ENCODE measurements around the gene TNFRSF8.

TNFRSF8 gene

DNA sequence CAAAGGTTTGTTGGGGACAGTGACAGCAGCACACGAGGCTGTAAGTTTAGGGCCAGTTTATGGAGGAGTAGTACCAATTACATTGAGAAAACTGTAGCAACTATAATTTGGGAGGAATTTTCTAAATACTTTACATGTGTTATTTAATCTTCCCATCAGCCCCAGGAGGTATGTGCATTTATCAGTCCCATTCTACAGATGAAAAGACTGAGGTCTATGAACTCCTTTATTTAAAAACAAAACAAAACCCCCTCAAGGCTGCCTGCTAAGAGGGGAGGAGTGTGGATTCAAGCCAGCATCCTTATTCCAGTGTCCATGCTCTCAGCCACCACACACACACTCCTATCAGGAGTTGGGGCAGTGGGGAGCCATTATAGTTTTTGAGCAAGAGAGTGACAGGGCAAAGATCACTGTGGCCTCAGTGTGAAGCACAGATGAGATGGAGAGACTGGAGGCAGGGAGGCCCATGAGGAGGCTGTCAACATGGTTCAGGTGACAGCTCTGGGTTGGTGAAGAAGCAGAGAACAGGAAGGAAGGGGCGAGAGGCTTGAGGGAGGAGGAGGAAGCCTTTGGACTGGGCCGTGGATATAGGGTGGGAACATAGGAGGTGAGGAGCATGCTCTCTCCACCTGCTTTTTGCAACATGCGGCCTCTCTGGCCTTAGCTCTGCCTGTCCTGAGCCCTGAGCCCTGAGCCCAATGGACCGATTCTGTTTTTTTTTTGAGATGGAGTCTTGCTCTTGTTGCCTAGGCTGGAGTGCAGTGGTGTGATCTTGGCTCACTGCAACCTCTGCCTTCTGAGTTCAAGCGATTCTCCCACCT, 113.4 kb downstream of the TNFRSF8 start:
- no peak for DNase-seq (ENCODE audit: low spot score)

DNA sequence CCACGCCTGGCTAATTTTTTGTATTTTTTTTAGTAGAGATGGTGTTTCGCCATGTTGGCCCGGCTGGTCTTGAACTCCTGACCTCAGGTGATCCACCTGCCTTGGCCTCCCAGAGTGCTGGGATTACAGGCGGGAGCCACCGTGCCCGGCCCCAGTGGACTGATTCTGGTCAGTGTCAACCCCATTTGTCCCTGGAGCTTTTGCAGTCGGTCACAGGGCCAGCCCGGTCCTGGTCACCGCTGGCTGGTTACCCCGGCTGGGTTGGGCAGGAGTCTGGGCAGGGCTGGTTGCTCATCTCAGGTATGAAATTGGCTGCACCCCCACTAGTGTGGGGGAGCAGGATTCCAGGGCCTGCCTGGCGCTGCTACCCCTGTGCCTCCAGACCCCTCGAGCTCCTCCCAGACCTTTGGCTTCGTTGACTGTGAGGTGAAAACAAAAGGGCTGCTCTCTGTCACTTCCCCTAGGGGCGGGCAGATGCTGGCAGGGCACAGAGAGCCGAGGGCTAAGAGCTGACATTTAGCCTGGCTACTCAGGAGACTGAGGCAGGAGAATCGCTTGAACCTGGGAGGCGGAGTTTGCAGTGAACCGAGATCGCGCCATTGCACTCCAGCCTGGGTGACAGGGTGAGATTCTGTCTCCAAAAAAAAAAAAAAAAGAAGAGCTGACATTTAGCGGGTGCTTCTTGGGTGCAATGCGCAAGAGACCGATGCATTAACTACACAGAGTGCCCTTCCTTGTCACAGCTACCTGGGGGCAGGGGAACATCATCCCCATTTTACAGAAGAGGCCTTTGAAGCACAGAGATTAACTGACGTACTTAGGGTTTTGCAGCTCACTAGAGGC, 114.3 kb downstream of the TNFRSF8 start:
- DNase-seq (ENCODE audit: low spot score), result no peak

DNA sequence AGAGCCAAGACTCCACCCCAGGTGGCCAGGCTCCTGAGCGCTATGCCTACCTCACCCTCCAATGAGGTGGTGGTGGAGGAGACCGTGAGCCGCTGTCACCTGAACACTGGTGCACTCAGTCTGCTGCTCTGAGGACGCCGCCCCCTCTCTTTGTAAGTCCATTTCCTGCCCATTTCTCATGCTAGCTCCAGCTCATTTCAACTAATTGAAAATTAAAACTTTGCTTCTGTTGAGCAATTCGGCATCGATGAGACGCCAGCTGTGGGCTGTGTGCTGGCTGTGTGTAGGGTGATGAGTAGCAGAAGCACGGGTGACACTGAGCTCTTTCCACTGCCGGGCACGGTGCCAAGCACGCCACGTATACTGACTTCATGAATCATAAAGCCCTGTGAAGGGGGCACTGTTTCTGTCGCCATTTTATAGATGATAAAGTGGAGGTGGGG, 114.9 kb downstream of the TNFRSF8 start:
- DNase-seq (ENCODE audit: low spot score), result no peak

DNA sequence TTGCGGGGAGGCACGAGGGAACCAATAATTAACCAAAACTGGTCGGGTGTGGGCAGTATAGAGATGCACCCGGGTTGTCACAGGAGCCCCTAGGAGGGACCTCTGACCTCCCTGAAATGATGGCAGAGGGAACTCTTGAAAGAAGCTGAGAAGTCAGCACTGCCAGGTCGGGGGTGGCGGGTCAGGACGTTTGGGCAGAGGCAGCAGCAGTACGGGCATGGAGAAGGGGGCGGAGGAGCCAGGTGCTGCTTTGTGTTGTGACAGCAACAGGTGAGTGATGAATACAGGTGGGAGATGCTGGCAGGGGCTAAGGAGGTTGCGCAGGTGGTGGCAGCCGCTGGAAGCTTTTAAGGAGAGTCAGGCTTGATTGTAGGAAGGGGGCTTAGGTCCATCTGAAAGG, 115.4 kb downstream of the TNFRSF8 start:
- no peak for DNase-seq (ENCODE audit: low spot score)

DNA sequence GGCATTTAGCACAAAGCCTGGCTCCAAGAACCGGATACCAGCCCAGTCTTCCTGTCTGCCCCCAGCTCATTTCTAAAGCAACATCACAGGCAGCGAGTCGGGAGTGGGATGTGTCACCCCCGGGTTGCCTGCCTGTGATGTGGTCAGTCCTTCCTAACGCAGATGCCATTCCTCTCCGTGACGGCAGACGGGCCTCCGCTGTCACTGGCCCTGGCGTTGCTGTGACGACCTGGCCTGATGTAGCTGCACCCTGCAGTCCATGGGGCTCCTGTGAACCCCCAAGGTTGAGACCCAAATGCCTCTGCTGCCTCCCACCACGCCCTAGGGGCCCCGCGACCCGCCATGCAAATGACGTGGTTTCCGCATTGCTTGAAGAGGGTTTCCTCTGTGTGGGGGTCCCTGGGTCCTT, 116.0 kb downstream of the TNFRSF8 start:
- no peak for DNase-seq (ENCODE audit: low spot score)

DNA sequence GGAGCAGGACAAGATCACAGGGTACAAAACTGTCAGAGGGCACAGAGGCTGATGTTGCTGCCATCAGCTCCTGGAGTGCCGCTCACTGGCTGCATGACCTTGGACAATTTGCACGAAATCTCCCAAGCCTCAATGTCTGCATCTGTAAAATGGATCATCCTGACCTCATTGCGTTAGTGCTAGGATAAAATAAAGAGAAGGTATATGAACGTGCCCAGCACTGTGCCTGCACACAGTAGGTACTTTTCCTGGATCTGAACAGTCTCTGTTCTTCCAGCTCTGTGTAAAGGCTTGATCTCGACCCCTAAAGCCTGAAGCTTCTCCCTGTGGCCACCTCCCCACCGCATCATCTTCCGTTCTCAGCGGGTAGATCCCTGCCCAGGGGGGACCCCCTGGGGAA, 116.6 kb downstream of the TNFRSF8 start:
- DNase-seq (ENCODE audit: low spot score), result no peak

DNA sequence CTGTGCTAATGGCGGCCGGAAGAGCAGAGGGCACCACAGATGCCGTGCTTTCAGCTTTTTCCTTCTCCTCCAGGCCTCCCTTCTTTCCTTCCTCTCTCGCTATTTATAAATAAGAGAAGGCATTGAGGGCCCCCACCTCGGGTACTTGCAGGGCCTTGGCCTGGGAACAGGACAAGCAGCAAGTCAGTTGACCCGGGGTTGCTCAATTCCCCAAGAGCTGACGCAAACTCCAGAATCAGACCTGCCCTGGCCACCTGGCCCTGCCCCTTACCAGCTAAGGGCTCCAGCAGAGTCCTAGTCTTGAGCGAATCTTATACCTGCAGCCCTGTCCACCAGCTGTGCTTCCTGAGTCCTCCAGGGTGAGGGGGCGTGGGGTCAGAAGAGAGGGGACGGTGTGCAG, 117.2 kb downstream of the TNFRSF8 start:
- no peak for DNase-seq (ENCODE audit: low spot score)

DNA sequence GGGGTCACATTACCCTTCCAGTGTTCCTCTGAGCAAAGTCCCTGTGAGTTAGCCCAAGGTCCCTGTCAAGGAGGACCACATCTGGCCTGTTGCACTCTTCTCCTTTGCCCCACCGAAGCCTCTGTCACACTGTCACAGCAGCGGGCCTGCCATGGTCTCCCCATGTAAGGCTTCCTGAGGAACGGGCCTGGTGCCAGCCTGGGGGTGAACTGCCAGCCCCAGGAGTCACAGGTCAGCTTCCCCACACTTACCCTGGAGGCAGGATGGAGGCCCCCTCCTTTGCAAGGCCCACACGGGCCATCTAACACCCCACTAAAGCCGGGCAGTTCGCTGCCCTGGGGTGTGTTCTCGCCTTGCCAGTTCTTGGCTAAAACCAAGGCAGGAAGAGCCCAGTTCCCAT, 117.8 kb downstream of the TNFRSF8 start:
- DNase-seq (ENCODE audit: low spot score), result no peak

DNA sequence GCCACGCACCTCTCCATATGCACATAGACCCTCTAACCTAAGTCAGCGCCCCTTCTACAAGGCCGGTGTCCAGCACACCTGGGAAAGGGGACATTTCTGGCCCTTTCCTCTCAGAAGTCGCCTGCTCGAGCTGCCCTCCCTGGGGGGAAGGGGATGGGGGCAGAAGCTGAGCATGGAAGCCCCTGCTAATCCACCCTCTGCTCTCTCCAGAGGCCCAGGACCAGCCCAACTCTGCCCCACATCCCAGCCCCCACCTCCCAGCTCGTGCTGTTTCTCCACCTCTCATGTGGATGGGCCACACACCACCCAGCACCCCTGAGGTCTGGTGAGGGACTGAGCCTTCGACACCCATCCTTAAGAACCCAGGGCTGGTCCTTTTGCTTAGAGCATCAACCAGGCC, 118.5 kb downstream of the TNFRSF8 start:
- no peak for DNase-seq (ENCODE audit: low spot score)

DNA sequence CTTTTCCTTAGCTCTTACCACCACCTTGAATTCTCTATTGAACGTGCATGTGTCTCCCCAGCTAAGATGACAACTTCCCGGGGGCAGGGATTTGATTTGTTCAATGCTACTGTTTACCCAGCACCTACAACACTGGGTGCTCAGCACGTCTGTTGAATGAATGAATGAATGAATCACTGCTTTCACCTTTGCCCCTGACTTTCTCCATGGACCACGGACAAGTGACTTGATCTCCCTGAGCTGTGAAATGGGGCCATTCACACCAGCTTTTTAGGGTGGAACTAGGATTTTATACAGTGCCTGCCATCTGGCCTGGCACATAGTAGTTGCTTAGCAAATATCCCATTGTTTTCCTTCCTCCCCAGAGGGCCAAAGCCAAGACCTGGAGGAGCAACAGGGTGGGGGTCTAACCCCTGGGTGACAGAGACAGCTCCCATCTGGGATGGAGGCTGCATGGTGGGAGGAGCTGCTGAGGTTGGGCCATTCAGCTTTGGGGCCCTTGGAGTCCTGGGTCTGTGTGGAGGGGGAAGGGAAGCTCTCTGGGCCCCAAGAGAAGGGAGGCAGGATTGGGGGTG, 119.4 kb downstream of the TNFRSF8 start:
- DNase-seq (ENCODE audit: low spot score), result no peak

DNA sequence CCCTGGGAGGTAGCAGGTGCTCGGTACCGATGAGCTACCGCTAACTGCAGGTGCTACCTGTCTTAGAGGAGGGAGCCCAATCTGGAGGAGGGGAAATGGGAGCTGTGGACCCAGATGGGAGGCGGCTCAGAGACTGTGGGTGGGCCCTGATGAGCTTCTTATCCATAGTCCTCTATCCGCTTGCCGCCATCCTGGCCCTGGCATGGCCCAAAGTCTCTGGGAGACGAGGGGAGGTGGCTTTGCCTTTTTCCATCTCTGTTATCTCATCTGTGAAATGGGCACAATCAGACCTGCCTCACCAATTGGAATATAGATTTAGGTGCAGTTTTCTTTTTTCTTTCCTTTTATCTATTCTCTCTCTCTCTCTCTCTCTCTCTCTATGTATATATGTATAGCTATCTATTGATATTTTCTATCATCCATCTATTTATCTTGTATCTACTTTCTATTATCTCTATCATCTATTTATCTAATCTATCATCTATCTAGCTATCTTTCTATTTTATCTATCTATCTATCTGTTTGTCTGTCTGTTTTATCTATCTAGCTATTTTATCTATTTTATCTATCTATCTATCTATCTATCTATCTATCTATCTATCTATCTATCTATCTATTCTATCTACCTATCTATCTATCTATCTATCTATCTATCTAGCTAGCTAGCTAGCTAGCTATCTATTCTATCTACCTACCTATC, 120.1 kb downstream of the TNFRSF8 start:
- no peak for DNase-seq (ENCODE audit: low spot score)

DNA sequence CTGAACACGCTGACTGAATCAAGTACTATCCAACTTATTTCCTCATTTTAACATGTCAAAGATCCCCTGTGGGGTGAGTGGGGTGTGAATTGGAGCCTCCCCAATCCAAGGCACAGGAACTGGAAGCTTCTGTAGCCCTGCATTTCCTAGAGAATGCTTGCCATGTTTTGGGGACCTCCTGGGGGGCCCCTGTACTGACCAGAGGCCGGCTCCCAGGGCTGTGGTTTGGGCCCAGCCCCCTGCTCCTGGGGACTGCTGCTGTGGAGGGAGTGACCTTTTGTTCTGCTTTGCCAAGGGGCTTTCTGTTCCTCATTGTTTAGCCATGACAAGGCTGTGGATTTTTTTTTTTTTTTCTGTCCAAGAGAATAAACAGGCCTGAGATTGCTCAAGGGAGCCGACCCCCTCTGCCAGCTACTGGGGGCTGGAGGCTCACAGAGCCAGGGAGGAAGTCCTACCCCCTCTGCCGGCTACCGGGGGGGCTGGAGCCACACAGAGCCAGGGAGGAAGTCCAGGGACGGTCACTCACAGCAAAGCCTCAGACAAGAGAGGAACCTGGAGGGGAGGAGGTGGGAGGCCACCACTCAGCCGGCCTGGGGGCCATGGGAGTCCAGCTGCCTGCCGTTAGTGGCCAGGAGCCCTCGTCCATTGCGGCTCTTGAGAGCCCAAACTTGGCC, 121.0 kb downstream of the TNFRSF8 start:
- DNase-seq (ENCODE audit: low spot score), result no peak

DNA sequence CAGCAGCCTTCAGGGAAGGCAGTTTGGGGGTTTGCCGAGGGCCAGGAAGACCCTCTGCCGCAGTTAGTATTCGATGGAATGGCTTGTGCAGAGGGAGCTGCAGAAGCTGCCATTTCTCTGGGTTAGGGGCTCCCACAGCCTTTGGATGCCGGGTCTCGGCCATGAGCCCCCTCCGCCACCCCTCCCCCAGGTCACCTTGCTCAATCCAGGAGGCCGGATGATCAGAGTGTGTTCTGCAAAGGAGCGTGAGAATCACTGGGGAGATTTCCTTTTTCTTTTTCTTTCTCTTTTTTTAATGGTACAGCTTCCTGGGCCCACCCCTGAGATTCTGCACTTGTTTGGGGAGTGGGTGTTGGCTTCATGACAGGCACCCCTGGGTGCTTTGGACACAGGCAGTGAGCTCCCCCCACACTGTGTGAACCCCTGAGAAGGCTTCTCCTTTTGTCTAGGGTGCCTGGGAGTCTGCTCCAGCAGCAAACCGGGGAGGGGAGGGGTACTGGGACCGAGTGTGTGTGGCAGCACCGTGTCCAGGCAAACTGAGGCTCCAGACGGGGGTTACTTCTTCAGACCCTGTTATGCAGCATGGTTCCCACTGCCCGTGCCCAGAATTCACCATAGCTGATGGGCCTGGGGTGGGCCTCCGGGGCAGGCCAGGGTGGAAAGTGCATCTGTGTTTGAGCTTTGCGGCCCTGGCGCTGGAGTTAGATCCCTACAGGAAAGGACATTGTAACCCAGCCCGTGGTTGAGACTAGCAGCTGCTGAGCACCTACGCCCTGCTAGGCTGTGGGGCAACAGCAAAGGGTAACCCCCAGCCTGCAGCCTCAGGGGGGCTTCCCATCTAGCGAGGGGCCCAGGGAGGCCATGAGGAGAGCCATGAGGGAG, 122.2 kb downstream of the TNFRSF8 start:
- DNase-seq (ENCODE audit: low spot score), result no peak

DNA sequence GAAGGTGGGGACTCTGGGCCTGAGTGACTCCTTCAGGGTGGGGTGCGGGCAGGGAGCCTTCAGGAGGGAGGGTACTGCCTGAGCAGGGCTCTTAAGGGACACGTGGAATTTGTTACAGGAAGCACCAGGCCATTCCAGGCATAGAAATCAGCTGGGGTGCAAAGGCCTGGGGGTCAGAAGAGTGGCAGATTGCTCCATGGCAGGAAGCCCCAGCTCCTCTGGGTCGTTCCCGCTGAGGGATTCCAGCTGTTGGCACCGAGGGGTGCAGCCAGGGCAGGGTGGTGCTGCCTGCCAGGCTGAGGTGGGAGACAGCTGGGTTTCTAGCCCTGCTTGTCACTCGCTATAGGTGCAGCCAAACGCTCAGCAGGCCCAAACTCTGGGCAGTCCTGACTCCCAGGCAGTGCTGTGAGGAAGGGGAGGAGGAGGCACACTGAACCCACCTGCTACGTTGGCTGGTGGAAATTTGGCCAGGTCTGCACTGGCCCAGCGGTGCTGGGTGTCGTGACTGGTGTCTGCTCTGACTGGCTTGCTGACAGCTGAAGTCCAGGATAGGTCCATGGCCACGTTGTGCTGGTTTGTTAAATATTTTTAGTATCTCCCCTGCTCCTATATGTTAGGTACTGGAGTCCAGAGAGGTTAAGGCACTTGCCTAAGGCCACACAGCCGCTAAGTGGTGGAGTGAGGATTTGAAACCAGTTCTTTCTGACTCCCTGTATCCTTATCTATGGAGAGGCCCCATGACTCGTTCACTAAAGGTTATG, 123.0 kb downstream of the TNFRSF8 start:
- DNase-seq (ENCODE audit: low spot score), result no peak

DNA sequence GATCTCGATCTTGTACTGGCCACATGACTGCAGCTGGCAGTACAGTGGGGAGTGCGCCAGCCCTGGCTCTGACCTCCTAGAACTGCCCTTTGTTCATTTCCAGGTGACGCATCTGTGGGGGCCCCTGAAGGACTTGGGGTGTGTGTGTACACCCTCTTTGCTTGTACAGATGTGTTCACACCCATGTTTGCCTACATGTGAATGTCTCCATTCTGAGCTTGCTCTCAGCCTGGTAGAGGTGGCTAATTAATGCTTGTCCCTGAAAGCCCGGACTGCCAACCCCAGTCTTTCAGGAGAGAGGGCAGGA, 123.5 kb downstream of the TNFRSF8 start:
- no peak for DNase-seq (ENCODE audit: low spot score)

DNA sequence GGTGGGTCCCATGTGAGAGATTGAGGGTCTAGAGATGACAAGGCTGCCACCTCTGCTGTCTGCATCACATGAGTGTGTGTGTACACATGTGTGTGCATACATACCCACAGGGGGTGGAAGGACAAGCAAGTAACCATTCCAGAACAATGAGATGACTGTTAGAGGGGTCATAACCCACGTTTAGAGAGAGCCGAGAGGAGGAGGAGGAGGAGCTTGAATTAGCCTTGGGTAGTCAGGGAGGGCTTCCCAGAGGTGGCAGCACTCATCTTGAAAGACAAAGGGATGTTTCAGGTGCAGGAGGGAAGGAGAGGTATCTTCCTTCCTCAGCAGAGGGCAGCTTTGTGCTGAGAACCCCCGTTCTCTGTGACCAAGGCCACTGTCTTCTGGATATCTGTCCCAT, 125.0 kb downstream of the TNFRSF8 start:
- DNase-seq (ENCODE audit: low spot score), result no peak

DNA sequence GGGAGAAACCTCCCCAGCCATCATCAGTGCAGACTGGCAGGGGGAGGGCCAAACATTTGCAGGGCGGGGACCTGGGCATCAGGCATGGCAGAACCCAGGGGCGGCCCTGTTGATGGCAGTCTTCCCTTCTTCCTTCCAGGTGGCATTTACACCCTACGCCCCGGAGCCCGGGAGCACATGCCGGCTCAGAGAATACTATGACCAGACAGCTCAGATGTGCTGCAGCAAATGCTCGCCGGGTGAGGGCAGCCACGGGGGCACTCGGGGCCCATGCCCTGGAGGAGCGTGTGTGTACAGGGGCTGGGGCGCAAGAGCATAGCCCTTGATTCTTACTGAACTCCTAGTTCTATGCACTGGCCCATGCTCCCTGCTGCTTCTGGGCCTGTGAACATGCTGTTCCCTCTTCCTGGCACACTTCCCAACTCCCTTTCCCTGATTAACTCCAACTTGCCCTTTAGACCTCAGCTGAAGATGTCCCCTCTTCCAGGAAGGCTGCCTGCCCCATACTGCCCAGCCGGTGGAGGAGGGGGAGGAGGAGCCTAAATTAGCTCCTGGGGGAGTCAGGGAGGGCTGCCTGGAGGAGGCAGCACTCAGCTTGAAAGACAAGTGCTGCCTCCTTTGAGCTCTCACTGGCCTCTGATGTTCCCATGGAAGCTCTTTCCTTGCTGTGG, 125.7 kb downstream of the TNFRSF8 start:
- DNase-seq (ENCODE audit: low spot score), result no peak

DNA sequence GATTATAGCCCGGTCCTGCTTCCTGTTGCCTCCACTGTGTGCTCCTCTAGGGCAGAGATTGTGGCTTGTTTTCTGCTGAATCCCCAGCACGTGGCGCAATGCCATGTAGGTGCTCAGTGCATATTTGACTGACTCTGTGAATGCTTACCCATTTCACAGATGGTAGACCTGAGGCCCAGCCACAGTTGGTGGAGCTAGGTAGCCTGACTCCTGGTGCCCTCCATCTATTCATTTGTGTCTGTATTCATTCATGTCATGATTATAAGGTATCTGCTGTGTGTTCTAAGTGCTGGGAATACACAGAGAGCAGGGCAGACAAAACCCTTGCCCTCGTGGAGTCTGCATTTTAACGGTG, 126.2 kb downstream of the TNFRSF8 start:
- no peak for DNase-seq (ENCODE audit: low spot score)

DNA sequence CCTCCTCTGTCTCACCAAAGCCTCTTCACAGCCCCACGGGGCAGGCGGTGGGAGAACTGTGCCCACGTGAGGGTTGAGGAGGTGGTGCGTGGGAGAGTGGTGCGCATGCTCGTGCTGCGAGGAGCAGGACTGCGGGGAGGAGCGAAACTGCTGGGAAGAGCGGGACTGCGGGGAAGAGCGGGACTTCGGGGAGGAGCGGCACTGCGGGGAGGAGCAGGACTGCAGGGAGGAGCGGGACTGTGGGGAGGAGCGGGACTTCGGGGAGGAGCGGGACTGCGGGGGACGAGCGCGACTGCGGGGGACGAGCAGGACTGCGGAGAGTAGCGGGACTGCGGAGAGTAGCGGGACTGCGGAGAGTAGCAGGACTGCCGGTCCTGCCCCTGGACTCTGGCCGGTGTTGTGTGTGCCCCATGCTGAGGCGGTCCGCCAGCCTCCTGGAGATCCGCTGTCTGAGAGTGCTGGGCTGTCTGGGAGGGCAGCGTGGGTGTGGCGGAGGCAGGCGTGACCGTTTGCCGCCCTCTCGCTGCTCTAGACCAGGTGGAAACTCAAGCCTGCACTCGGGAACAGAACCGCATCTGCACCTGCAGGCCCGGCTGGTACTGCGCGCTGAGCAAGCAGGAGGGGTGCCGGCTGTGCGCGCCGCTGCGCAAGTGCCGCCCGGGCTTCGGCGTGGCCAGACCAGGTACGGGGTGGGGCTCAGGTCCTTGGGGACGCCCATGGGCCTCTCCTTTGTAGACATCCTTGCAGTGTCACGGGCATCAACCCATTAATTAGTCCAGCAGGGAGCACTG, 128.3 kb downstream of the TNFRSF8 start:
- no peak for DNase-seq (ENCODE audit: low spot score)
